Neural crest cell (in vitro differentiated cells): Measurements from ENCODE around the gene ONECUT1. TPM values are rescaled to one million over a fixed set of nuclear protein-coding genes. Genes with fewer than 3 reads are reported as not detected.
A peak's percentile ranks its signal among the peaks of the same experiment; 100 is the strongest.

Experiments
- DNase-seq: peaks from one replicate; pipeline ENCODE4 v3.0.0; 2021; ENCODE audit warnings: low read depth, mixed read lengths, low spot score
- H3K27ac Mint-ChIP-seq: one replicate; pipeline ENCODE4 v1.8.0; 2021; ENCODE audit warnings: mild to moderate bottlenecking, mixed read lengths; ENCODE audit not compliant: unreplicated experiment
- H3K27me3 Mint-ChIP-seq: 2 replicates; pipeline ENCODE4 v1.8.0; 2021; ENCODE audit warnings: low read depth, mild to moderate bottlenecking, mixed read lengths
- H3K36me3 Mint-ChIP-seq: 2 replicates; pipeline ENCODE4 v1.8.0; 2021; ENCODE audit warnings: low read depth, mild to moderate bottlenecking, mixed read lengths
- H3K4me1 Mint-ChIP-seq: 2 replicates; pipeline ENCODE4 v1.8.0; 2021; ENCODE audit warnings: mixed read lengths
- H3K4me3 Mint-ChIP-seq: one replicate; pipeline ENCODE4 v1.8.0; 2021; ENCODE audit warnings: mild to moderate bottlenecking, mixed read lengths
- H3K9me3 Mint-ChIP-seq: 2 replicates; pipeline ENCODE4 v1.8.0; 2021; ENCODE audit warnings: mixed read lengths
- total RNA-seq: library from RNA; stranded (reverse); gene quantifications from 2 replicates; pipeline ENCODE4 v1.2.1, GENCODE V29; 2021
- TF ChIP-seq, protein P1 (sequence below): fragments of 200-600 bp; sonication (generic); conservative IDR thresholded peaks from 2 replicates; pipeline ENCODE4 v1.5.0; 2021; ENCODE audit warnings: antibody characterized with exemption, mild to moderate bottlenecking

ONECUT1 gene
- total RNA-seq, 1 donor from 2014 or later: 41.6 TPM

DNA sequence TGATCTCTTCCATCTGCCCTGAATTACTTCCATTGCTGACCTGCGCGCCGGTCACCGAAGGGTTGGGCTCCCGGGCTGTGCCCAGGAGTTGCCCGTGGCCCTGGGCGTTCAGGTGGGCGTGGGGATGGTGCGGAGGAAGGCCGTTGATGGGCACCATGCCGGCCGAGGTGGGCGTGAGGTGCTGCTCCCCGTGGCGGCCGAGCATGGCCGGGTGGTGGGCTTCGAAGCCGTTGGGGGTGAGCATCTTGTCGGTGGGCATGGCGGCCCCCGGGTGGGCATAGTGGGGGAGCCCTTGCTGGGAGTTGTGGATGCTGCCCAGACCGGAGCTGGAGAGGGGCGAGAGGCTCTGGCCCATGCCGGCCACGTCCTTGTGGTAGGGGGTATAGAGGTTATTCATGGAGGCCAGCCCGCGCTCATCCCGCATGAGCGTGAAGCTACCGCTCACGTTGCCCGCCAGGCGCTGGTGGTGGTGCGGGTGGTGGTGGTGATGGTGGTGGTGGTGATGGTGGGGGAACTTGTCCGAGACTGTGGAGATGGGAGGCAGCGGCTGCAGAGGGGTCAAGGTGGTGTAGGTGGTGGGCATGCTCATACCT lies 1.0 kb downstream of the ONECUT1 start:
- no peaks in the 10 kb centered on the region for H3K9me3 Mint-ChIP-seq
- DNase-seq: no peak
- TF ChIP-seq, protein P1, sequence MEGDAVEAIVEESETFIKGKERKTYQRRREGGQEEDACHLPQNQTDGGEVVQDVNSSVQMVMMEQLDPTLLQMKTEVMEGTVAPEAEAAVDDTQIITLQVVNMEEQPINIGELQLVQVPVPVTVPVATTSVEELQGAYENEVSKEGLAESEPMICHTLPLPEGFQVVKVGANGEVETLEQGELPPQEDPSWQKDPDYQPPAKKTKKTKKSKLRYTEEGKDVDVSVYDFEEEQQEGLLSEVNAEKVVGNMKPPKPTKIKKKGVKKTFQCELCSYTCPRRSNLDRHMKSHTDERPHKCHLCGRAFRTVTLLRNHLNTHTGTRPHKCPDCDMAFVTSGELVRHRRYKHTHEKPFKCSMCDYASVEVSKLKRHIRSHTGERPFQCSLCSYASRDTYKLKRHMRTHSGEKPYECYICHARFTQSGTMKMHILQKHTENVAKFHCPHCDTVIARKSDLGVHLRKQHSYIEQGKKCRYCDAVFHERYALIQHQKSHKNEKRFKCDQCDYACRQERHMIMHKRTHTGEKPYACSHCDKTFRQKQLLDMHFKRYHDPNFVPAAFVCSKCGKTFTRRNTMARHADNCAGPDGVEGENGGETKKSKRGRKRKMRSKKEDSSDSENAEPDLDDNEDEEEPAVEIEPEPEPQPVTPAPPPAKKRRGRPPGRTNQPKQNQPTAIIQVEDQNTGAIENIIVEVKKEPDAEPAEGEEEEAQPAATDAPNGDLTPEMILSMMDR: no peak
- H3K27ac Mint-ChIP-seq: no peak overlapping the region
- H3K27me3 Mint-ChIP-seq: peaks cover 49% of the 10 kb centered on the region
- peaks cover 16% of the 10 kb centered on the region for H3K36me3 Mint-ChIP-seq
- H3K4me3 Mint-ChIP-seq: peak overlapping the region; percentile 85
- H3K4me1 Mint-ChIP-seq: peaks cover 56% of the 10 kb centered on the region

DNA sequence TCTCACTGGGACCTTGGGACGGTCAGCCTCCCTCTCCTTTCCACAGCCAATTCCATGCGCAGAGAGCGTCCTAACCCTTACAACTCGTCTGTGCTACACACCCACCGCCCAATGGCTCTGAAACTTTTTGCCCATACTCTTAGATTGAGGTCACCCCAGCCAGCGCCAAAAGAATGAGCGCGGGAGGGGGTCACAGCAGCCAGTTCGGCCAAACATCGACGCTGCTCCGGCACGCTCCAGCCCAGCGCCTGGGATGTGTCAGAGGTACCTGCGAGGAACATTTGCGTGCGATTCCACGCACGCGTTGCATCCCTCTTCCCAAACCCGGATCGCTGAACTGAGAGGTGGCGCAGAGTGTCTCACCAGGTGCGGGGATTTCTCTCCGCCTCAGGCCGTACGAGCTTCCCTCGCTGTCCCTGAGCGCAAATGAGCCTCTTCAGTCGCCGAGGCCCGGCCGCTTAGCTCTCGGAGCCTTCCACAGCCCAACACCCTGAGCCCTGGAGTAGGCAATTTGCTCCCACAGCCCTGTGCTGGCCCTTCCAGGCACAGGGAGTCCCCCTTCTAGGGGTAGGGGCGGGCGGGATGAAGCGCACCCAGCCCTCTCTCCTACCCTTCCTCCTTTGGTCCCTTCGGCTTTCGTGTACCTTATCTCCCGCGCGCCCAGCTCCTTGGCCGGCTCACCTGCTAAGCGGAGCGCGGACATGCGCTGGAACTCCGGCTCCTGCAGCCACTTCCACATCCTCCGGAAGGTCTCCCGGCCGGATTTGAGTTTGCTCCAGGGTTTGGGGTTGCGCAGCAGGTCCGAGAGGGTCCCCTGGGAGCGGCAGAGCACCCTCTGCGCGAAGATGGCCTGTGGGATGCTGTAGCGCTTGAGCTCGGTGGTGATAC lies 1.8 kb downstream of the ONECUT1 start:
- Mint-ChIP-seq H3K4me3 (peak overlapping the region; percentile 85), H3K27me3 (peaks cover 56% of the 10 kb centered on the region), H3K4me1 (peaks cover 58% of the 10 kb centered on the region), H3K9me3 (no peaks in the 10 kb centered on the region), H3K27ac (no peak overlapping the region), H3K36me3 (peaks cover 16% of the 10 kb centered on the region)
- TF ChIP-seq, protein P1: no peak
- no peak for DNase-seq

DNA sequence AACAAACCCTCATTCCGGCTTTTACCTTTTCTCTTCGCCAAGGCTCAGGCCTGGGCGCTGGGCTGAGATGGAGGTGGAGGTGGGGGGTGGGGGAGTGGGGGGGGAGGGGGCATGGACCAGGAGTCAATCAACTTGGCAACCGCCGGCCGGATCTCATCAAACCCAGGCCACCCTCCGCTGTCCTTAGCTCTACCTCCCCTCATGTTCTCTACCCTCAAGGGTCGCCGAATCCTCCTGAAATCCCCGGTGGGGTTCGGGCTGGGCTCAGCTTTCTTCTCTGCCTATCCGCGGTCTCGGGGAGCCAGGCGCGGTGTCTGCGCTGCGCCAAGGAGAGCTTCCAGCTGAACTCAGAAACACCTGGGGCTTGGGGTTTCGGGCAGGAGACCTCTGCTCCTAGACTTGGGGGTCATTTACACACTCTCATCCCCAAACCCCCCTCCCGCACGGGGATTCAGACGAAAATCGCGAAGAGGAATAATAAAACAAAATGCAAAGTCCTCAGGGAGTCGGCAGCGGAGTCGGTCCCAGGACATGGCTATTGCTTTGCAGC lies 2.5 kb downstream of the ONECUT1 start:
- H3K4me3 Mint-ChIP-seq: peak overlapping the region; percentile 89

DNA sequence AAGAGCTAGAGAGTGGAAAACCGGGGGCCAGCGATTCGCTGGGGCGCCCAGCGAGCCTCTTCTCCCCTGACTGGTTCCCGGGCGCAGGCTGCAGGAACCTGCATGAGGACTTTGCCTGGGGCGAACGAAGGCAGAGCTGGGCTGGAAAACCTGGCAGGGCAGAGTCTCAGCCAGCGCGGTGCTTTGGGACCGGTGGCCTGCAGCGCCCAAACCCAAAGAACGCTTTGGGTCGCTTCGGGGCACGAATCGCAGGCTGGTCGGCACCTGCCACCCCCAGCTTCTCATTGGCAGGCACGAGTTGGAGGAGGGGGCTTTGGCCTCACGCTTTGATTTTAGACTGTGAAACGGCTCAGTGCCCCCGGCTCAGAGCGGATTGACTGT lies 3.0 kb downstream of the ONECUT1 start:
- TF ChIP-seq, protein P1: no peak
- H3K4me3 Mint-ChIP-seq: peak overlapping the region; percentile 89
- H3K9me3 Mint-ChIP-seq: no peaks in the 10 kb centered on the region
- H3K36me3 Mint-ChIP-seq: peaks cover 13% of the 10 kb centered on the region
- no peak overlapping the region for H3K27ac Mint-ChIP-seq
- peaks cover 57% of the 10 kb centered on the region for H3K4me1 Mint-ChIP-seq
- DNase-seq: no peak
- H3K27me3 Mint-ChIP-seq: peaks cover 58% of the 10 kb centered on the region

More for the DNA sequence above, 2.5 kb downstream of the ONECUT1 start:
- H3K27me3 Mint-ChIP-seq: peaks cover 58% of the 10 kb centered on the region
- no peak for DNase-seq
- no peaks in the 10 kb centered on the region for H3K9me3 Mint-ChIP-seq
- no peak overlapping the region for H3K27ac Mint-ChIP-seq
- peaks cover 14% of the 10 kb centered on the region for H3K36me3 Mint-ChIP-seq
- peaks cover 59% of the 10 kb centered on the region for H3K4me1 Mint-ChIP-seq
- TF ChIP-seq, protein P1: no peak

DNA sequence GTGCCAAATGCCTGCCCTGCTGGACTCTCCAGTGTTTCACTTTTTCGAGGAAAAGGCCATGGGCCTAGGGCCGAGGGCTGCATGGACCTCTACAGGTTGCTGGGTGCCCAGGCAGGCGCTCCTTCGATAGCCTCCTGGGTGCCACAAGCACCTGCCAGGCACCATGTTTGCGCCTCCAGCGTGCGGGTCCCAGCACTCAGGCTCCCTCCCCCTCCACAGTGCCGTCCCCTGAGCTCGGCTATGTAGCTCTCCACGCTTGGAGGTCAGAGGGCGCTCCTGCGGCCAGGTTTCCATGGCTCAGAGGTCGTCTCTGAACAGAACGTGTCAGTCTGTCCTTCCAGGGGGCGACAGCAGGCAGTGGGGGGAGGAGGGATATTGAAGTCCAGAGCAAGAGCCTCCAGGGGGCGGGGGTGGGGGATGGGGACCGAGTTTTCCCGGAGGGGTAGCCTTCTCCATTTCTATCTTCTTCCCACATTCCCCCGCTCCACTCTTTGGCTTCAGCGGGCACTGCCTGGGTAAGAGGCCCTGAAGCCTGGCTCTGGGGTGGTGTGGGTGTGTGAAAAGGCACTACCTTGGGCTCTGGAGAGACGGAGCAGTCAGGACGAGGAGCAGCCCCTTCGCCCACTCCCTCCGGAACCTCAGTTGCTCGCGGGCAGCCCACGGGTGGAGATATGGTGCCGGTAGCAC lies 3.6 kb downstream of the ONECUT1 start:
- TF ChIP-seq, protein P1: no peak
- peaks cover 11% of the 10 kb centered on the region for H3K36me3 Mint-ChIP-seq
- H3K4me1 Mint-ChIP-seq: peaks cover 55% of the 10 kb centered on the region
- H3K27me3 Mint-ChIP-seq: peaks cover 58% of the 10 kb centered on the region
- H3K9me3 Mint-ChIP-seq: no peaks in the 10 kb centered on the region
- peak overlapping the region; percentile 89 for H3K4me3 Mint-ChIP-seq
- no peak overlapping the region for H3K27ac Mint-ChIP-seq
- DNase-seq: peak; percentile 31
